Osteoblast (primary cell): ENCODE data around the gene F2RL3. TPM values are rescaled to one million over a fixed set of nuclear protein-coding genes. Genes with fewer than 3 reads are reported as not detected.

Experiments used
- DNase-seq: peaks from one replicate; pipeline ENCODE4 v3.0.0; 2011; ENCODE audit warnings: low spot score, mixed read lengths; ENCODE audit not compliant: insufficient read length; ENCODE audit errors: missing footprints
- H2AFZ ChIP-seq: 2 replicates; pipeline ENCODE4 v1.6.0; 2011; ENCODE audit warnings: mild to moderate bottlenecking, low read length
- H3K27ac ChIP-seq: 2 replicates; pipeline ENCODE4 v1.5.1; 2011; ENCODE audit warnings: mild to moderate bottlenecking, low read depth, low read length, moderate library complexity
- H3K27me3 ChIP-seq: 2 replicates; pipeline ENCODE4 v1.6.0; 2012; ENCODE audit warnings: mild to moderate bottlenecking, control low read depth, inconsistent platforms, low read length, moderate library complexity; ENCODE audit not compliant: insufficient read depth
- H3K36me3 ChIP-seq: 2 replicates; pipeline ENCODE4 v1.5.1; 2011; ENCODE audit warnings: mild to moderate bottlenecking, low read length, control low read depth, moderate library complexity; ENCODE audit not compliant: insufficient read depth
- H3K4me1 ChIP-seq: 2 replicates; pipeline ENCODE4 v1.5.1; 2011; ENCODE audit warnings: mild to moderate bottlenecking, low read length, control low read depth, moderate library complexity; ENCODE audit not compliant: insufficient read depth
- H3K4me2 ChIP-seq: 2 replicates; pipeline ENCODE4 v1.6.0; 2011; ENCODE audit warnings: mild to moderate bottlenecking, low read length; ENCODE audit not compliant: insufficient read depth
- H3K4me3 ChIP-seq: fragments of 200-600 bp; sonication (generic); 3 replicates; pipeline ENCODE4 v1.5.1; 2012; ENCODE audit warnings: mild to moderate bottlenecking, low read length, inconsistent platforms; ENCODE audit not compliant: insufficient read depth
- H3K79me2 ChIP-seq: 2 replicates; pipeline ENCODE4 v1.6.0; 2012; ENCODE audit warnings: mild to moderate bottlenecking, low read length, control low read depth, inconsistent platforms; ENCODE audit not compliant: insufficient read depth
- H3K9me3 ChIP-seq: 2 replicates; pipeline ENCODE4 v1.5.1; 2011; ENCODE audit warnings: low read depth, low read length, control low read depth
- H4K20me1 ChIP-seq: 2 replicates; pipeline ENCODE4 v1.6.0; 2012; ENCODE audit warnings: mild to moderate bottlenecking, low read length, control low read depth; ENCODE audit not compliant: insufficient read depth
- total RNA-seq: library from RNA; depleted of rRNA; stranded (reverse); fragments of >200 nt; gene quantifications from 2 replicates; pipeline ENCODE4 v1.2.3, GENCODE V29; 2012
- TF ChIP-seq, protein P1 (sequence below): IDR thresholded peaks from 2 replicates; pipeline ENCODE4 v1.5.1; 2011; ENCODE audit warnings: mild to moderate bottlenecking, low read depth, low read length, moderate library complexity; ENCODE audit errors: extremely low read depth

Gene F2RL3
- total RNA-seq, 1 donor = under 0.01 TPM

DNA sequence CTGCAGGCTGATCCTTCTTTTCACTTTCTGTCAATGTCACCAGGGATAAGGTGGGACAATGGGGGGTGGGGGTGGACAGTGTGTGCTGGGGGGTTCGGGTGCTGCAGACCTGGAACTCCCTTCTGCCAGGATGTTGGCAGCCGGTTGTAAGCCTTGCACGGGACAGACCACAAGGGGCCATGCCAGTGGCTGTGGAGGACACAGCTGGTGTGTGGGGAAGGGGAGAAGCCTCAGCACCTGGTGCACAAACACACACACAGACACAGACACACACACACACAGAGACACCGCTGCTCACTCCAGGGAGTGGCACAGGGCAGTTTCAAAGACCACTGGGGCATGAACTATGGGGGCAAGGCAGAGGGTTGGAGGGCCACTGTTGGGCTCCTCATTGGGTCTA, 3.6 kb downstream of the F2RL3 start:
- H3K27ac ChIP-seq = no peak overlapping the region
- H3K4me3 ChIP-seq = no peak overlapping the region
- TF ChIP-seq, protein P1, sequence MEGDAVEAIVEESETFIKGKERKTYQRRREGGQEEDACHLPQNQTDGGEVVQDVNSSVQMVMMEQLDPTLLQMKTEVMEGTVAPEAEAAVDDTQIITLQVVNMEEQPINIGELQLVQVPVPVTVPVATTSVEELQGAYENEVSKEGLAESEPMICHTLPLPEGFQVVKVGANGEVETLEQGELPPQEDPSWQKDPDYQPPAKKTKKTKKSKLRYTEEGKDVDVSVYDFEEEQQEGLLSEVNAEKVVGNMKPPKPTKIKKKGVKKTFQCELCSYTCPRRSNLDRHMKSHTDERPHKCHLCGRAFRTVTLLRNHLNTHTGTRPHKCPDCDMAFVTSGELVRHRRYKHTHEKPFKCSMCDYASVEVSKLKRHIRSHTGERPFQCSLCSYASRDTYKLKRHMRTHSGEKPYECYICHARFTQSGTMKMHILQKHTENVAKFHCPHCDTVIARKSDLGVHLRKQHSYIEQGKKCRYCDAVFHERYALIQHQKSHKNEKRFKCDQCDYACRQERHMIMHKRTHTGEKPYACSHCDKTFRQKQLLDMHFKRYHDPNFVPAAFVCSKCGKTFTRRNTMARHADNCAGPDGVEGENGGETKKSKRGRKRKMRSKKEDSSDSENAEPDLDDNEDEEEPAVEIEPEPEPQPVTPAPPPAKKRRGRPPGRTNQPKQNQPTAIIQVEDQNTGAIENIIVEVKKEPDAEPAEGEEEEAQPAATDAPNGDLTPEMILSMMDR = no peak
- no peak overlapping the region for H3K4me2 ChIP-seq
- H3K36me3 ChIP-seq = no peaks in the 10 kb centered on the region
- no peaks in the 10 kb centered on the region for H4K20me1 ChIP-seq
- no peaks in the 10 kb centered on the region for H3K79me2 ChIP-seq
- H3K27me3 ChIP-seq = peaks cover 2% of the 10 kb centered on the region
- no peak overlapping the region for H2AFZ ChIP-seq
- no peak for DNase-seq
- H3K9me3 ChIP-seq = no peaks in the 10 kb centered on the region
- H3K4me1 ChIP-seq = peaks cover 8% of the 10 kb centered on the region

DNA sequence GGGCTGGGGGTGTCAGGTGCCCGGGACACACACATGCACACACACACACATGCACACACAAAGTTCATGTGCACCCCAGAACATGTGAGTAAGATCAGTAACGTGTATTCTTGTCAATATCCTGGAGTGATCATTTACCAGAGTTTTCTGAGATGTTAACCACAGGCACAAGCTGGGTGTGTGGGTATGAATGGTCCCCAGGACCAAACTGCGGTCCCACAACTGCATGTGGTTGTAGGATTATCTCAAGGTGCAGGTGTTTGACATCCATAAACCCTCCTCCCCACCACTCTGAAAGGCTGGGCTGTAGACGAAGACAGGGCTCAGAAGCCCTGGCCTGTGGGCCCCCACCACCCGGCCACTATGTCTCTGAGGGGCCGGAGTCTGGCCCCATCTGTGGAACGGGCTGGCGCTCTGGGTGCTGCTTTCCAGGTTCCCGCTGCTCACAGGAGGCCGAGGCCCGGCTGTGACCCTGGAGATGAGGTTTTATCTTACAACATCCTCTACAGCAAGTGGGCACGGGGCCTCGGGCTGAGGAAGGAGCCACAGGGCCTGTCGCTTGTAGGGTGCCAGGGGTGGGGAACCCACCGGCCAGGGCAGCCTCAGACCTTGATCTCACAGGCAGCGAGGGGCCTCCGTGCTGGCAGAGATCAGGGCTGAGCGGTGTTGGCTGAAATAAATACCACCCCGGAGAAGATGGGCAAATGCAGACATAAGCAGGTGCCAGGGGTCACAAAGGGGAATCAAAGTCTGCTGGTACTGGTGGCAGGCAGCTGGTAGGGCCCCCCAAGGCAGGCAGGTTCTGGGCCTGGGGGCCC, 4.3 kb downstream of the F2RL3 start:
- H3K4me3 ChIP-seq = no peak overlapping the region
- no peaks in the 10 kb centered on the region for H4K20me1 ChIP-seq
- TF ChIP-seq, protein P1 = no peak
- H3K27ac ChIP-seq = no peak overlapping the region
- DNase-seq = peak; percentile 82
- H3K9me3 ChIP-seq = no peaks in the 10 kb centered on the region
- peaks cover 8% of the 10 kb centered on the region for H3K4me1 ChIP-seq
- no peak overlapping the region for H2AFZ ChIP-seq
- no peaks in the 10 kb centered on the region for H3K79me2 ChIP-seq
- no peaks in the 10 kb centered on the region for H3K36me3 ChIP-seq
- peaks cover 2% of the 10 kb centered on the region for H3K27me3 ChIP-seq
- no peak overlapping the region for H3K4me2 ChIP-seq

DNA sequence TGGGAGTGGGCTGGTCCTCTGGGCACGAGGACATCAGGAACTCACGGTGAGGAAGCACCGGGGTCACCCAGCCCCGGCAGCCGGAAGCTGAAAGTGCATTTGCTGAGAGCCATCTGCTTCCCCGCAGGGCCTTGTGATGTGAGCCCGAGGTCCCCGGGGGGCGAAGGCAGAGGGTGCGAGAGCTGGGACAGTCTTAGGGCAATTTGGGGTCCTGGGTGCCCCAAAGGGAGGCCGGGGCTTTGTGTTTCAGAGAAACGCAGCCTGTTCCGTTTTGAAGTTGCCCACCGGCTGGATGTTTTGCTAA, 4.8 kb downstream of the F2RL3 start:
- Histone ChIP-seq H3K4me2 (no peak overlapping the region), H2AFZ (no peak overlapping the region), H3K79me2 (no peaks in the 10 kb centered on the region), H3K36me3 (no peaks in the 10 kb centered on the region), H3K9me3 (no peaks in the 10 kb centered on the region), H3K4me1 (peaks cover 8% of the 10 kb centered on the region), H3K27me3 (peaks cover 2% of the 10 kb centered on the region), H3K4me3 (no peak overlapping the region), H4K20me1 (no peaks in the 10 kb centered on the region), H3K27ac (no peak overlapping the region)
- TF ChIP-seq, protein P1 = no peak
- peak; percentile 81 for DNase-seq

DNA sequence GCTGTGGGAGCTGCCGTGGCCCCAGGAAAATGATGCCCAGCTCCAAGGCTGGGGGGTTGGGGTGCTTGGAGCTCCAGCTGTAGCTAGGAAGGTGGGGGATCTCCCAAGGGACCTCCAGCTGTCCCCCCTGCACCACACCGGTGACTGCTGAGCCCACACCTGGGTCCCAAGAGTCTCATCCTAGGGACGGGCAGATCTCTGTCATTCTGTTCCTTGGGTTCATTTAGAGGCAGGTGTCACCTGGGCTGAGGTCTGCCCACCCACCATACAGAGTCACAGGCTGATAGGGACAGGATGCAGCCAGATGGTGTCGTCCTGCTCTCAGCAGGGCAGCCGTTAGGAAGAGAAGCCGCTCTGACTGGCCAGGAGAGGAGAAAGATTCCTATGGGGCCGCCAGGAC, 5.3 kb downstream of the F2RL3 start:
- TF ChIP-seq, protein P1 = no peak
- H2AFZ ChIP-seq = no peak overlapping the region
- no peaks in the 10 kb centered on the region for H4K20me1 ChIP-seq
- H3K4me3 ChIP-seq = no peak overlapping the region
- H3K9me3 ChIP-seq = no peaks in the 10 kb centered on the region
- peaks cover 2% of the 10 kb centered on the region for H3K27me3 ChIP-seq
- DNase-seq = peak; percentile 62
- H3K79me2 ChIP-seq = no peaks in the 10 kb centered on the region
- H3K4me2 ChIP-seq = no peak overlapping the region
- no peaks in the 10 kb centered on the region for H3K36me3 ChIP-seq
- peaks cover 4% of the 10 kb centered on the region for H3K4me1 ChIP-seq
- H3K27ac ChIP-seq = no peak overlapping the region
